Astrocyte (in vitro differentiated cells and primary cell): Measurements from ENCODE around the gene PLEKHA7. TPM values are rescaled to one million over a fixed set of nuclear protein-coding genes. Genes with fewer than 3 reads are reported as not detected.

ENCODE experiments used
- DNase-seq: peaks from one replicate; pipeline ENCODE4 v3.0.0-alpha.2; 2010; ENCODE audit warnings: low read depth
- FAIRE-seq: peaks from 2 replicates; lab custom pipeline; 2011; peaks lifted over from hg19 to GRCh38; lab: Jason Lieb, UNC
- H2AFZ ChIP-seq: 2 replicates; pipeline ENCODE4 v1.6.0; 2012; ENCODE audit warnings: low read depth, low read length, inconsistent platforms
- H3K27ac ChIP-seq: 2 replicates; pipeline ENCODE4 v1.5.1; 2011; ENCODE audit warnings: low read depth, low read length, inconsistent platforms
- H3K27me3 ChIP-seq: 2 replicates; pipeline ENCODE4 v1.6.0; 2011; ENCODE audit warnings: low read length, inconsistent platforms; ENCODE audit not compliant: insufficient read depth
- H3K36me3 ChIP-seq: 2 replicates; pipeline ENCODE4 v1.5.1; 2011; ENCODE audit warnings: low read length, inconsistent platforms; ENCODE audit not compliant: insufficient read depth
- H3K4me1 ChIP-seq: 2 replicates; pipeline ENCODE4 v1.5.1; 2011; ENCODE audit warnings: low read length, inconsistent platforms; ENCODE audit not compliant: insufficient read depth
- H3K4me2 ChIP-seq: 2 replicates; pipeline ENCODE4 v1.6.0; 2012; ENCODE audit warnings: low read length, inconsistent platforms
- H3K4me3 ChIP-seq: 2 replicates; pipeline ENCODE4 v1.5.1; 2011; ENCODE audit warnings: low read depth, mild to moderate bottlenecking, low read length, inconsistent platforms; ENCODE audit not compliant: insufficient read depth
- H3K79me2 ChIP-seq: 2 replicates; pipeline ENCODE4 v1.6.0; 2012; ENCODE audit warnings: mild to moderate bottlenecking, low read length, inconsistent platforms; ENCODE audit not compliant: insufficient read depth
- H3K9ac ChIP-seq: 2 replicates; pipeline ENCODE4 v1.6.0; 2012; ENCODE audit warnings: mild to moderate bottlenecking, low read length, inconsistent platforms
- H3K9me3 ChIP-seq: 2 replicates; pipeline ENCODE4 v1.5.1; 2012; ENCODE audit warnings: low read depth, mild to moderate bottlenecking, low read length, inconsistent platforms; ENCODE audit not compliant: insufficient read depth
- H4K20me1 ChIP-seq: 2 replicates; pipeline ENCODE4 v1.6.0; 2012; ENCODE audit warnings: low read length, inconsistent platforms; ENCODE audit not compliant: insufficient read depth
- H3K27ac Mint-ChIP-seq: one replicate; pipeline ENCODE4 v1.8.0; 2021; ENCODE audit warnings: mild to moderate bottlenecking, mixed read lengths; ENCODE audit not compliant: unreplicated experiment
- H3K27me3 Mint-ChIP-seq: one replicate; pipeline ENCODE4 v1.8.0; 2021; ENCODE audit warnings: low read depth, mixed read lengths; ENCODE audit not compliant: unreplicated experiment
- H3K36me3 Mint-ChIP-seq: one replicate; pipeline ENCODE4 v1.8.0; 2021; ENCODE audit warnings: low read depth, mixed read lengths; ENCODE audit not compliant: unreplicated experiment
- H3K4me1 Mint-ChIP-seq: one replicate; pipeline ENCODE4 v1.8.0; 2021; ENCODE audit warnings: low read depth, mixed read lengths; ENCODE audit not compliant: unreplicated experiment
- H3K4me3 Mint-ChIP-seq: one replicate; pipeline ENCODE4 v1.8.0; 2021; ENCODE audit warnings: mild to moderate bottlenecking, moderate library complexity, mixed read lengths; ENCODE audit not compliant: unreplicated experiment
- H3K9me3 Mint-ChIP-seq: one replicate; pipeline ENCODE4 v1.8.0; 2021; ENCODE audit warnings: mild to moderate bottlenecking, mixed read lengths; ENCODE audit not compliant: unreplicated experiment
- EZH2 ChIP-seq: IDR thresholded peaks from 2 replicates; pipeline ENCODE4 v1.6.1; 2012; ENCODE audit warnings: mild to moderate bottlenecking, low read length, inconsistent platforms; ENCODE audit not compliant: insufficient read depth
- total RNA-seq: library from RNA; stranded (reverse); gene quantifications from 2 replicates; pipeline ENCODE4 v1.2.1, GENCODE V29; 2021
- TF ChIP-seq, protein P1 (sequence below): IDR thresholded peaks from 2 replicates; pipeline ENCODE4 v1.5.1; 2011; ENCODE audit warnings: low read depth, mild to moderate bottlenecking, inconsistent platforms, low read length, moderate library complexity; ENCODE audit not compliant: insufficient read depth

PLEKHA7 gene
- total RNA-seq, 1 donor from 2014 or later, result 5.7 TPM

DNA sequence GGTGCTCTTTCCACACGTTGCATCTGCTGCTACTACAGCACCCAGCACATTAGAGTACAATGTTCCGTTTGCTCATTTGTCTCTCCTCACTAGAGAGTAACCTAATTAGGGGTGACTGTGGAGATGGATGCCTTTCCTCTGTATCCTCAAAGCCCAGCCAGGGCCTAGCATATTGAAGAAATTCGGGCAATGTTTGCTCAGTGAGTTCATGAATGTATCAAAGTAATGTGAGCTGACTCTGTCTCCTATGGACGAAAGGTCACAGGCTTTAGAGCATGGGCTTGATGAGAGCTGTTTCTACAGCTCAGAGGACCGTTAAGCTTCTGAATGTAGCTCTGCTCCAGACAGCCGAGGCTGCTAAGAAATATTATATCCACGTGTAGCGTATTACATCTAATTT, 208.3 kb downstream of the PLEKHA7 start:
- no peak for FAIRE-seq
- H3K27me3 Mint-ChIP-seq, result no peaks in the 10 kb centered on the region
- Histone ChIP-seq H4K20me1 (no peaks in the 10 kb centered on the region), H3K36me3 (no peaks in the 10 kb centered on the region), H3K4me2 (no peak overlapping the region), H3K27me3 (peaks cover 4% of the 10 kb centered on the region), H3K79me2 (no peaks in the 10 kb centered on the region), H3K4me1 (no peaks in the 10 kb centered on the region), H3K4me3 (no peak overlapping the region), H2AFZ (no peak overlapping the region), H3K9me3 (no peaks in the 10 kb centered on the region), H3K27ac (no peak overlapping the region), H3K9ac (no peak overlapping the region)
- H3K27ac Mint-ChIP-seq, result no peak overlapping the region
- TF ChIP-seq, protein P1, sequence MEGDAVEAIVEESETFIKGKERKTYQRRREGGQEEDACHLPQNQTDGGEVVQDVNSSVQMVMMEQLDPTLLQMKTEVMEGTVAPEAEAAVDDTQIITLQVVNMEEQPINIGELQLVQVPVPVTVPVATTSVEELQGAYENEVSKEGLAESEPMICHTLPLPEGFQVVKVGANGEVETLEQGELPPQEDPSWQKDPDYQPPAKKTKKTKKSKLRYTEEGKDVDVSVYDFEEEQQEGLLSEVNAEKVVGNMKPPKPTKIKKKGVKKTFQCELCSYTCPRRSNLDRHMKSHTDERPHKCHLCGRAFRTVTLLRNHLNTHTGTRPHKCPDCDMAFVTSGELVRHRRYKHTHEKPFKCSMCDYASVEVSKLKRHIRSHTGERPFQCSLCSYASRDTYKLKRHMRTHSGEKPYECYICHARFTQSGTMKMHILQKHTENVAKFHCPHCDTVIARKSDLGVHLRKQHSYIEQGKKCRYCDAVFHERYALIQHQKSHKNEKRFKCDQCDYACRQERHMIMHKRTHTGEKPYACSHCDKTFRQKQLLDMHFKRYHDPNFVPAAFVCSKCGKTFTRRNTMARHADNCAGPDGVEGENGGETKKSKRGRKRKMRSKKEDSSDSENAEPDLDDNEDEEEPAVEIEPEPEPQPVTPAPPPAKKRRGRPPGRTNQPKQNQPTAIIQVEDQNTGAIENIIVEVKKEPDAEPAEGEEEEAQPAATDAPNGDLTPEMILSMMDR, result no peak
- TF ChIP-seq EZH2, result no peak
- no peak overlapping the region for H3K4me3 Mint-ChIP-seq
- no peaks in the 10 kb centered on the region for H3K9me3 Mint-ChIP-seq
- no peaks in the 10 kb centered on the region for H3K4me1 Mint-ChIP-seq
- peaks cover 1% of the 10 kb centered on the region for H3K36me3 Mint-ChIP-seq
- DNase-seq, result no peak

DNA sequence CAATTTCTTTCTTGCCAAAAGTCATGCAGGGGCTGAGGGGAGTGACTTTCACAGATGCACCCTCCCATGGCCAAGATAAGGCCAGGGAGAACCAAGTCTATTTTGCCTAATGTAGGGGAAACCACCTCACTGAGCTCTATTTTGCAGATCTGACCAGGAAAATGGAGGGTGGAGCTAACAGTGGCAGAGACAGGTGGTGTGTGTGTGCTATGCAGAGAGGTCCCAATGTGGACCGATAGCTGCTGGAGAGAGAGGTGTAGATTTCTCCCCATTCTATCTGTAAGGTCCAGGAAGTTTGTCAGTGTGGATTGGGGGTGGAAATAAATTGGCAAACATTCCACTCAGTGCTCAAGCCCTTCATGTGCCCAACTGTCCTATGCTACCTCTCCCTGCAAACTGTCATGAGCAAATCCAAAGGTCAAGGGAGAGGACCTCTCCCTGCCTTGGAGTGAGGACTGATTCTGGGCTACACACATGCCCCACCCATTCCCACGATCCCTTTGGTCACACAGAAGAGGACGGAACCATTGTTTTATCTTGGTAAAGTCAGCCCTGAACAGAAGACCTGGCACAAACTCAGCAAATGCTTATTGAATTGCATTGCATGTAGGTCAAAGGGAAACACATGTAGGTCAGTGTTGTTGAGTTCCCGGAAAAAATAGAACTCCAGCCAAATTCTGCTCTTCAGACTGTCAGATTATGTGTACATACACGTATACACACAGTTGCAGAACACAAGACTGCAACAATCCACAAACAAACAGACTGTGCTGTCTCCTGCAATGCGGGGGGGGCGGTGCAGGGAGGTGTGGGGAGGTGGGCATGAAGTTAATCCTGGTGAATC, 209.9 kb downstream of the PLEKHA7 start:
- FAIRE-seq (no peak), DNase-seq (no peak)
- no peak overlapping the region for H3K27ac Mint-ChIP-seq
- no peak overlapping the region for H3K9ac ChIP-seq
- no peak overlapping the region for H3K4me3 ChIP-seq
- H3K9me3 Mint-ChIP-seq, result no peaks in the 10 kb centered on the region
- TF ChIP-seq, protein P1, result no peak
- no peak for TF ChIP-seq EZH2
- no peaks in the 10 kb centered on the region for H4K20me1 ChIP-seq
- H3K4me1 ChIP-seq, result no peaks in the 10 kb centered on the region
- peaks cover 1% of the 10 kb centered on the region for H3K36me3 Mint-ChIP-seq
- no peak overlapping the region for H3K27ac ChIP-seq
- H3K9me3 ChIP-seq, result no peaks in the 10 kb centered on the region
- no peak overlapping the region for H2AFZ ChIP-seq
- no peaks in the 10 kb centered on the region for H3K36me3 ChIP-seq
- no peaks in the 10 kb centered on the region for H3K79me2 ChIP-seq
- no peaks in the 10 kb centered on the region for H3K4me1 Mint-ChIP-seq
- H3K4me2 ChIP-seq, result no peak overlapping the region
- no peak overlapping the region for H3K4me3 Mint-ChIP-seq
- H3K27me3 ChIP-seq, result peaks cover 4% of the 10 kb centered on the region
- H3K27me3 Mint-ChIP-seq, result no peaks in the 10 kb centered on the region

- no peak overlapping the region for H3K4me3 ChIP-seq
- Mint-ChIP-seq H3K4me3 (no peak overlapping the region), H3K27ac (no peak overlapping the region), H3K4me1 (no peaks in the 10 kb centered on the region), H3K36me3 (no peaks in the 10 kb centered on the region), H3K27me3 (no peaks in the 10 kb centered on the region), H3K9me3 (no peaks in the 10 kb centered on the region)
- H3K79me2 ChIP-seq, result no peaks in the 10 kb centered on the region
- no peak for TF ChIP-seq EZH2
- TF ChIP-seq, protein P1, result no peak
- H3K36me3 ChIP-seq, result no peaks in the 10 kb centered on the region
- no peak overlapping the region for H2AFZ ChIP-seq
- H3K4me1 ChIP-seq, result no peaks in the 10 kb centered on the region
- H3K4me2 ChIP-seq, result no peak overlapping the region
- no peak overlapping the region for H3K9ac ChIP-seq
- no peaks in the 10 kb centered on the region for H3K27me3 ChIP-seq
- H3K27ac ChIP-seq, result no peak overlapping the region
- H4K20me1 ChIP-seq, result no peaks in the 10 kb centered on the region
- no peak for FAIRE-seq
- H3K9me3 ChIP-seq, result no peaks in the 10 kb centered on the region
- DNase-seq, result no peak
Observed at GRCh38 chr11:16801288-16801980, 212.8 kb downstream of the PLEKHA7 start.
